Measurements from ENCODE around the gene CPAMD8.
"Not testable (repeated sequence)": the region's sequence is repeated elsewhere in the genome, so short reads cannot be mapped to it uniquely, and the experiment has no call there.

Gene CPAMD8

DNA sequence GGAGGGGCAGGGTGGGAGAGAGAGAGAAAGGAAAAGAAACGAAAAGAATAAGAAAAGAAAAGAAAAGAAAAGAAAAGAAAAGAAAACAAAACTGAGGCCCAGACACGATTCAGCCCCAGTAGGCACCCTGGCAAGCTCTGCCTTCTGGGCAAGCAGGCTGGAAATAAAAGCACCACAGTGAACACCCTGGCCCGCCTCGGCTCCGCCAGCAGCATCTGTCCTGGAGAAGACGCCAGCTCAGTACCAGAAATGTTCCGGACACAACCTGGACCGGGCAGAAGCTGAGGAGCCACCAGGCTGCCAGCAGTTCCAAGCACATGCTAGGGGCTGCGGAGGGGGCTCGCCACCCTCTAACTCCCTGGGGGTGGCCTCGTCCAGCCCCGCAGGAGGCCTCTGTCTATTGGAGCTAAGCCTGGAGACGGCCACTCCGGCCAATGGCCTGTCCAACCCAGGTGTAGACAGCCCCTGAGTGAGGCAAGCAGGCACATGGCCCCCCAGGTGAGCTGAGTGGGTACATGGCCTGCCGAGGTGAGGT lies 11.4 kb upstream of the CPAMD8 start:
- no peak for DNase-seq

DNA sequence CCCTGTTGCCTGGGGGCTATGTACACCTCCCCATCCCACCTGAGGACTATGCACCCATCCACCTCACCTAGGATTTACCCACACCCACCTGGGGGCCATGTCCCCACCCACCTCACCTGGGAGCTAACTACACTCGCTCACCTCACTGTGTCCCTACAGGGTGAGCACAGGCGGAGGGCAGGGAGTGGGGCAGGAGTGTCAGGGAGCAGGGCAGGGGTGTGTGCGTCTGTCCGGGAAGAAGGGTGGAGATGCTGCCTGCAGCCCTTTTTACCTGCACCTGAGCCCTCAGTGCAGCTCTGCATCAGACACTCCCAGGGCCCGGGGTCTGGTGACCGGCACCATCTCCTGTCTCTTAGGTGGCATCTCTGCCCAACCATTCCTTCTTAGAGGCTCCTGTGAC lies 10.6 kb upstream of the CPAMD8 start:
- no peak for DNase-seq

- DNase-seq = no peak
These were observed 10.0 kb upstream of the CPAMD8 start for GRCh38 chr19:17036640-17037039.

DNA sequence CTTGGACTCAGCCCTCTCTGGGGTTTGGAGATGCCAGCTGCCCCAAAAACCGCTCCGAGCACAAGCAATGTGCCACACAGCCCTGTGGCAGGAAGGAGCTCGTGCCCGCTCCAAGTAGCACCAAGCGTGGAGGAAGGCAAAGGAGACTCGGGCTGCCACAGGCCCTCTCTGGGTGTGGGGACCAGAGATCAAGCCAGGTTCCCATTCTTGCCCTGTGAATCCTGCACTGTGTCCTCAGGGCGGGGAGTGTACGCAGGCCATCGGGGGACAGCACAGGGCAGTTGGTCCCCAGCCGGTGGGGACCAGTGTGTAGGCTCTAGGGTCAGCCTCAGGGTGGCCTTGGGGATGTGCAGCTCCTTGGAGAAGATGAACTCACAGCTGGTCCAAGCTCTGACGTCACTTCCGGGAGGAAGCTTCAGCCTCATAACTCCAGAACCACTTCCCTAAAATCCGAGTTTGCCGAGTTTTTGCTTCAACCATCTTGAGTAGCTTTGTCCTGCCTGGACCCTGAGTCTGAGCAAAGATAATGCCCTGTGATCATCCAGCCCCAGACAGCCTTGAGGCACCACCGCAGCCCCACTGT lies 9.3 kb upstream of the CPAMD8 start:
- no peak for DNase-seq

GRCh38 chr19:17031741-17032140 lies 5.1 kb upstream of the CPAMD8 start:
- DNase-seq = no peak

DNA sequence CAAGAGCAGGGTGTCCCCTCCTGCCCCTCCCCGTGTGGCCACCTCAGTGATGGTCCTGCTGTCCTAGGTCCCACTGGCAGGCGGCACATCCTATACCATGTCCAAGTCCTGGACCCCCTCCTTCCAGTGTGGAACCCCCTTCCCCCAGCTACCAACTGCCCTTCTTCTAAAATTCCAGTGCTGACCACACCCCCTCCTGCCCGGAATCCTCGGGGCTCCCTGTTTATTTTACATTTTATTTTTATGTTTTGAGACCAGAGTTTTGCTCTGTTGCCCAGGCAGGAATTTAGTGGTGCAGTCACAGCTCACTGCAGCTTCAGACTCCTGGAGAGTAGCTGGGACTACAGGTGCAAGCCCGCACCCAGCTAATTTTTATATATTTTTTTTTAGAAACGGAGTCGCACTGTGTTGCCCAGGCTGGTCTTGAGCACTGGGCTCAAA lies 945 bp upstream of the CPAMD8 start:
- no peak for DNase-seq

DNA sequence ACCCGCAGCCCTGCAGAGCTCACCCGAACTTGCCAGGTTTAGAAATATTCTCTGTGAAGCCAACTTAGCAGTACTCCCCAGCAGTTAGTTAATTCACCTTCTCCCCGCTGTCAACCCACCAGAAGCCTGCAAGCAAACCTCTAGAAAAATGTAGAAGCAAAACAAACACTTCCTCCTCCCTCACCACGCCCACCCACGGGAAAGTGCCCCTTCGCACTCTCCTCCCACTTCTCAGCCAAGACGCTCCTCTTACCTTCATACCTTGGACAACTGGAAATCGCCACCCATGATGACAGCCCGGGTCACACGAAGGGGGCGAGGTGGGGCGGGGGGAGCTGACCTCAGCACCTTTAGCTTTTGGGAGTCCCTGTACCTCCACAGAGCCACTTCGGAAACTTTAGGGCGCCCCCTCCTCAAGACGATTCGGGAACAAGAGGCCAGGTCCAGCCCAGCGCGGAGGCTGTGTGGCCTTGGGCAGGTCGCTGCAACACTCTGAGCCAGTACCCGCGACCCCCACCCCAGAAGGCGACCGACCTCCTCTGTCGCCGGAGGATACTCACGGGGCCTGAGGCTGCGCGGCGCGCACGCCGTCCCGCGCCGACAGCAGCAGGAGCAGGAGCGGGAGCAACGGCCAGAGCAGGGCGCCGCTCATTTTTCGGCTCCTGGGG lies 485 bp downstream of the CPAMD8 start:
- DNase-seq = no peak

GRCh38 chr19:17025361-17025760 lies 1.2 kb downstream of the CPAMD8 start:
- no peak for DNase-seq

DNA sequence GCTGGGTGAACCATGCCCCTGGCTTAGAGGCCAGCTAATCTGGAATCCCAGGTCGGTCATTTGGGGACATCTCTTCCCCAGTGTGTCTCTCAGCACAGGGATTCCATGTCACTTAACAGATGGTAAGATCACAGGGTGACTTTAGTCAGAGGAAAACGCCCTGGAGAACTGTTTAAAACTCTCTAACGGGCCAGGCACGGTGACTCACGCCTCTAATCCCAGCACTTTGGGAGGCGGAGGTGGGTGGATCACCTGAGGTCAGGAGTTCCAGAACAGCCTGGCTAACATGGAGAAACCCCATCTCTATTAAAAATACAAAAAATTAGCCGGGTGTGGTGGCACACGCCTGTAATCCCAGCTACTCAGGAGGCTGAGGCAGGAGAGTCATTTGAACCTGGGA lies 1.7 kb downstream of the CPAMD8 start:
- DNase-seq = not testable (repeated sequence)

DNA sequence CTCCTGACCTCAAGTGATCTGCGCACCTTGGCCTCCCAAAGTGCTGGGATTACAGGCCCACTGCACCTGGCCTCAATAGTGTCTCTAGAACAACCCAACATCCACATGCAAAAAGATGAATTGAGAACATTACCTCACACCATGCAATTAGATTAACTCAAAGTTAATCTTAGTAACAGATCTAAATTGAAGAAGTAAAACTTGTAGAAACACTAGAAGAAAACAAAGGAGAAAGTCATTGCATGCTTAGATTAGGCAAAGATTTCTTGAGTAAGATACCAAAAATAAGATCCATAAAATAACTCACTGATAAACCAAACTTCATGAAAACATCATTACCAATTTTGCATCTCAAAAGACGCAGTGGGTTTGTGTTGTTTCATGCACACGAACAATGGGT lies 2.8 kb downstream of the CPAMD8 start:
- DNase-seq = no peak

- no peak for DNase-seq
These were observed 3.9 kb downstream of the CPAMD8 start for GRCh38 chr19:17022738-17023137.

DNA sequence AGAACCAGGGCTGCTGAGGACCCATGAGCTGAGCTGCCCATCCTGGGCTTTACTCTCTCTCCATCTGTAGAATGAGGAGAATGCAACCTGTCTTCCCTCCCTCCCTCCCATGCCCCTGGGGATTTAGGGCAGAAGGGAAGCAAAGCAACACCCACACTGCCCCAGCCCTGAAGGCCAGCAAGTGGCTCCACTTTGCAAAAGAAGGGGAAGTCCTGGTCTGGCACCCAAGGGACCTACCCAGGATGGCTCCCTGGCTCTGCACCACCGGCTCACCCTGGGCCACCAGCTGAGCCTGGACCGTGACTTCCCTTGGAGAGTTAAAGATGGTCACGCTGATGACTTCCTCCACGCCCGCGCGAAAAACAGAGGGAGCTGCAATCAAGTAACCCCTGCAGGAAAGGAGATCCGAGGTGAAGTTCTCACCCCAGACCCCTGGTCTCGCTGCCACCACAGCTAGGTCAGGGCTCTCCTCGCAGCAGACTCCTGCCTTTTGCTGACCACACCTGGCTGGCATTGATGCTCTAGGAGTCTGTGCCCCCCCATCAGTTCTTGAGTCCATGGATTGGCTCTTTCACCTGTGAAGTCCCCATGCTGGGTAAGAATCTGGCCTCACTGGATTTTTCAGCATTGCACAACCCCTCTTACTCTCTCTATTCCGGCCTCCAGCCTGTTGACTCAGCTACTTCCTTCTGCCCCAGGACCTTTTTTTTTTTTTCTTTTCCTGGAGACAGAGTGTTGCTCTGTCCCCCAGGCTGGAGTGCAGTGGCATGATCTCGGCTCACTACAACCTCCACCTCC lies 4.6 kb downstream of the CPAMD8 start:
- DNase-seq = no peak

DNA sequence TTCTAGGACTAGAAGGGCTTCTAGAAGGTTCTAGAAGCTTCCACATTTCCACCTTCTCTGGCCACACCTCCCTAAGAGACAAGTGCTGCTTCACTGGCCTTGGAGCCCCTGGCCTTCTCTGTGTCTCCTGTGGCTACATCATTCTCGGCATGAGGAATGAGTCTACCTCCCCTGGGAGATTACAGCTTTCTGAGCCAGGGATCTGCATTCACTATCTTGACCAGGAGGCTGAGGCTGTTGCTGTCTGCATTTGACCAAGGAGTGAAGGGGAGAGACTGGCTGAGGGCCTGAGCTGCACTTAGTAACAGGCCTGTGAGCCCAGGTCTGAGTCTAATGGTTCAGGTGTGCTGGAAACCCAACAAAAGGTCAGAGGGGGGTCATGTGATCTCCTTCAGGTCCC lies 5.3 kb downstream of the CPAMD8 start:
- DNase-seq = no peak

DNA sequence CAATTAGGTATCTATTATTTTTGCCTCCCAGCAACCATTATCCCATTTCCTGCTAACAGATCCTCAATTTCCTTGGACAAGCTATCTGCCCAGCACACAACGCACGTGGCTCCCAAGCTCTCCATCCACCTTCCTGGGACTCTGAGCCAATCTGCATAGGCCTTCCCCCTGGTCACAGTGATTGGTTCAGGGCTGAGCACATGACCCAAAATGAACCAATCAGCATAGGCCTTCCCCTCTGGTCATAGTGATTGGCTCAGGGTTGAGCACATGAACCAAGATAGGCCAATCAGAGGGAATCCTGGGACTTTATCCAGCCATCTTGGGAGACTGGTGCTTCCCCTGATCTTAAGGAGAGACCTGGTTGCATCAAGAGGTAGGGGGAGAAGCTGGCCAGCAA lies 5.8 kb downstream of the CPAMD8 start:
- DNase-seq = no peak

GRCh38 chr19:17020385-17020784 lies 6.2 kb downstream of the CPAMD8 start:
- DNase-seq = no peak

- DNase-seq = not testable (repeated sequence)
These were observed 12.3 kb downstream of the CPAMD8 start for GRCh38 chr19:17014212-17014861.

- DNase-seq = no peak
These were observed 15.1 kb downstream of the CPAMD8 start for GRCh38 chr19:17011485-17011884.

DNA sequence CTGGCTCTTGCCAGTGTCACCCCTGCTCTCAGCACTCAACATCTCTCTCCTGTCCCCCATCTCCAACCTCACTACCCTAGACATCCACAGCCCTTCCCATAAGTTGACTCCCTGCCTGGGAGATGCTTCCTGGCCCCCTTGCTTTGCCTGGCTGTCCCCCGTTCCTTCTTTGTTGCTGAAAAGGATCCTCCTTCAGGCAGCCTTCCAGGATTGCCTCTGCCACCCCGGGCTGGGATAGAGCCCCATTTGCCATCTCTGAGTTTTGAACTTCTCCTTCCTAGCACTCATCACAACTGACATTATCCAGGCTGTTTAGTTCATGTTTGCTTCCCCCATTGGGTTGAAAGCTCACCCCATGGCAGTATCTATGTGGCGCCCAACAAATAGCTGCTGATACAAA lies 20.0 kb downstream of the CPAMD8 start:
- no peak for DNase-seq

DNA sequence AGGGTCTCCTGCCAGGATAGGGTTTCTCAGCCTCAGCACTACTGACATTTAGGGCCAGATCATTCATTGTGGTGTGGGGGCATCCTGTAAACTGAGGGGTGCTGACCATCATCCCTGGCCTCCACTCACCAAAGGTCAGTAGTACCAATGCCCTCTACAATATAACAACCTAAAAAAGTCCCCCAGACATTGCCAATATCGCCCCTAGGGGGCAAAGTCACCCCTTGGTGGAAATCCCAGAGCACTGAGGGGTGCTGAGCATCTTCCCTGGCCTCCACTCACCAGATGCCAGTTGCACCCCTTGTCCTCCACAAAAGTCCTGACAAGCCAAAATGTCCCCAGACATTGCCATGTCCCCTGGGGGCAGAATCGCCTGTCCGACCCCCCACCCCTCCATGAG lies 21.6 kb downstream of the CPAMD8 start:
- DNase-seq = no peak

DNA sequence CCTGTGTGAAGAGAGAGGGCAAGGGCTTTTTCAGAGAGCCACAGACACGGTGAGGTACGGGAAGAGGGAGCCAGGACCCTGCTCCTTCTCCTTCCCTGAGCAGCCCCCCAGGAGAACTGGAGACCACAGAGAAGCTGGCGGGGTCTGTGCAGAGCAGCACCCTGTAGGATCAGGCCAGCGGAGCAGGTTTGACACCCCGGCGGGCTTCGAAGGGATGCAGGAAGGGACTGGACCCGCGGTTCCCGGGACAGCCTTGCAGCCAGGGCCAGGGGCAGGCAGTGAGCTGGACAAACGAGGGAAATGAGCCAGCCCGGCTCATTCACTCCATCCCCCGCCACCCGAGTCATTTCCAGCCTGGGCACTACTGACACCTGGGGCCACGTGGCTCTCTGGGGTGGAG lies 22.2 kb downstream of the CPAMD8 start:
- no peak for DNase-seq

GRCh38 chr19:17002455-17002854 lies 24.2 kb downstream of the CPAMD8 start:
- no peak for DNase-seq

DNA sequence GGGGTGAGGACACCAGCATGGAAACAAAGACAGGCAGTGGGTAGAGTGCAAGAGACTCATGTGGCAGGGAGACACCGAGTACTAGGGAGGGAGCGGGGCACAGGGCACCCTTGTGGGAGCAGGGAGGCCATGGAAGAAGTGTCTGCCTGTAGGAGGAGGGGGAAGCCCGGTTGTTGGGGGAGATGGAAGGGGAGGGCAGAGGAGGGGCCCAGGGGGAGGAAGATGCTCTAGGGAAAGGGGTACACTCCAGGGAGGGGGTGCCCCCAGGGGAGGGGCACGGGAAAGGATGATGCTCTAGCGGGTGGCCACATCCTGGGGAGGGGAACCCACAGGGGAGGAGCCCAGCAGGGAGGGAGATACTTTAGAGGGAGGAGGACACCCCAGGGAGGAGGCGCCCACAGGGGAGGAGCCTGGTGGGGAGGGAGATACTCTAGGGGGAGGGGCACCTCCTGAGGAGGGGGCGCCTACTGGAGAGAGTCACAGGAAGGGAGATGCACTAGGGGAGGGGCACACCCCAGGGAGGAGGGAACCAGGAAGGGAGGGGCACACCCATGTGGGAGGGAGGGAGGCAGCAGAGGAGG lies 24.9 kb downstream of the CPAMD8 start:
- DNase-seq = no peak

GRCh38 chr19:16998635-16999194 lies 27.9 kb downstream of the CPAMD8 start:
- no peak for DNase-seq

Measured in NCI-H510A (cell line).